Fibroblast of pulmonary artery (primary cell): ENCODE results near the gene CEP104.
A peak's percentile ranks its signal among the peaks of the same experiment; 100 is the strongest.

Experiments
- DNase-seq: peaks from one replicate; pipeline ENCODE4 v3.0.0-alpha.2; 2010; ENCODE audit warnings: low read depth
- H3K4me3 ChIP-seq: replicated peaks from 2 replicates; pipeline ENCODE4 v1.5.1; 2011; ENCODE audit warnings: low read depth, mild to moderate bottlenecking, control low read depth, low read length, moderate library complexity
- TF ChIP-seq, protein P1 (sequence below): IDR thresholded peaks from 2 replicates; pipeline ENCODE4 v1.5.1; 2011; ENCODE audit warnings: mild to moderate bottlenecking, control low read depth, low read length, inconsistent platforms; ENCODE audit errors: missing control alignments

Gene CEP104

DNA sequence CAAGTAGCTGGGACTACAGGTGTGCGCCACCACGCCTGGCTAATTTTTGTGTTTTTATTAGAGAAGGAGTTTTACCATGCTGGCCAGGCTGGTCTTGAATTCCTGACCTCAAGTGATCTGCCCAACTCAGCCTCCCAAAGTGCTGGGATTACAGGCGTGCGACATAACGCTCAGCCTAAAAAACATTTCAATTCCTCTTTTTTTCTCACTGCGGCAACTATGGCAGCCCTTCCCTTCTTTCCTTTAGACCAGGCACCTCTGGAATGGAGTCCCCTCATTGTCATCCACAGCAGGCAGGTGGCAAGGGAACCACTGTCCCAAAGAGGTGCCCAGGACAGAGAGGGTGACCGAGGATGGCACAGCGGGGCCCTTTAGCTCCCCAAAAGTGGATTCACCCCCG, 14.1 kb downstream of the CEP104 start:
- TF ChIP-seq, protein P1, sequence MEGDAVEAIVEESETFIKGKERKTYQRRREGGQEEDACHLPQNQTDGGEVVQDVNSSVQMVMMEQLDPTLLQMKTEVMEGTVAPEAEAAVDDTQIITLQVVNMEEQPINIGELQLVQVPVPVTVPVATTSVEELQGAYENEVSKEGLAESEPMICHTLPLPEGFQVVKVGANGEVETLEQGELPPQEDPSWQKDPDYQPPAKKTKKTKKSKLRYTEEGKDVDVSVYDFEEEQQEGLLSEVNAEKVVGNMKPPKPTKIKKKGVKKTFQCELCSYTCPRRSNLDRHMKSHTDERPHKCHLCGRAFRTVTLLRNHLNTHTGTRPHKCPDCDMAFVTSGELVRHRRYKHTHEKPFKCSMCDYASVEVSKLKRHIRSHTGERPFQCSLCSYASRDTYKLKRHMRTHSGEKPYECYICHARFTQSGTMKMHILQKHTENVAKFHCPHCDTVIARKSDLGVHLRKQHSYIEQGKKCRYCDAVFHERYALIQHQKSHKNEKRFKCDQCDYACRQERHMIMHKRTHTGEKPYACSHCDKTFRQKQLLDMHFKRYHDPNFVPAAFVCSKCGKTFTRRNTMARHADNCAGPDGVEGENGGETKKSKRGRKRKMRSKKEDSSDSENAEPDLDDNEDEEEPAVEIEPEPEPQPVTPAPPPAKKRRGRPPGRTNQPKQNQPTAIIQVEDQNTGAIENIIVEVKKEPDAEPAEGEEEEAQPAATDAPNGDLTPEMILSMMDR, result no peak
- H3K4me3 ChIP-seq, result no peak overlapping the region
- DNase-seq, result no peak

DNA sequence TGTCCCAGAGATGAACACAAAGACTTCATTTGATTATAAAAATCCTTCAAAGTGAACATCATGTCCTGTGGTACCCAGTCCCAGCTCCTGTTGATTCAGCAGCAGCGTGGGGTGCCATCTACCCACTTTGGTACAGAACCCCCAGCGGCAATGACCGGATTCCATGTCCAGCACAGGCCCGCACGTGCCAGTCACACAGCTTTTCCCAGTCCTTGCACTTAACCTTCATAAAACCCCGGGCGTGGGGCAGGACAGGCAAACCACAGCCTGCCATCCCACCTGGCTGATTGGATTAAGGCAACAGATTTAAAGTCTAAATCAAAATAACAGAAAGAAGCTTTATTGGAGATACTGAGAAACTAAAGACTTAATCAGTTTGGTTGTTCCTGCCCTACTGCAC, 15.5 kb downstream of the CEP104 start:
- no peak overlapping the region for H3K4me3 ChIP-seq
- TF ChIP-seq, protein P1, result no peak
- DNase-seq, result no peak

DNA sequence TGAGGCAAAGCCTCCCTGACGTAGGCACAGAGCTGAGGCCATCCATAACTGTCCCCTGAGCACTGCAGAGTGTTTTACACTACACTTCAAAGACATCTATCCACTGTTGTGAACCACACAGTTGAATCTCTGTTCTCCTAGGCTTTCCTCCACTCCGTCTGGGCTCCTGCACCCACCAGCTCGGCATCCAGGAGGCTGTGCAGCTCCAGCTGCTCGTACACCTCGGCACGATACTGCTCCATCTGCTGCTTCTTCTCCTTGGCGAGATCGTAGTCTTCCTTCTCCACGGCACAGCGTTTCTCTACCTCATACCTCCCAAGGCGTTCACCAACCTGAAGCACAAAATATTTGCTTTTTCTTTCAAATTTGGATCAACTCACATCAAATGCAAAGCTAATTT, 18.2 kb downstream of the CEP104 start:
- TF ChIP-seq, protein P1, result no peak
- no peak overlapping the region for H3K4me3 ChIP-seq
- DNase-seq, result no peak

DNA sequence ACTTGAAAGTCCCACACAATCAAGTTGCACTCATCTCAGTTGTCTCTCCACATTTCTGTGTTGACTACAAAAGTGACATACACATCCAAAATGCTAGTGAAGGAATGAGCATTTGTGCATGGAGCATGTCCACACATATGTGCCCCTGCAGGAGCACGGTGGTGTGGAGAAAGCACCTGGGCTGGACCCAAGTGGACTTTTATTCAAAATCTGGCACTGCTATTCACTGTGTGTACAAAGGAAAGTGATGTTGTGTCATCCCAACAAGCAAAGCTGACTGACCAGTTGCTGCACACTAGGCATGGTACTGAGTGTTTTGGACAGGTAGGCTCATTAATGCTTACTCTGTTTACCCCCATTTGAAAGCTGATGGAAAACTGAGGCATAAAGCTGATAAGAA, 19.3 kb downstream of the CEP104 start:
- no peak for DNase-seq
- TF ChIP-seq, protein P1, result no peak
- no peak overlapping the region for H3K4me3 ChIP-seq

DNA sequence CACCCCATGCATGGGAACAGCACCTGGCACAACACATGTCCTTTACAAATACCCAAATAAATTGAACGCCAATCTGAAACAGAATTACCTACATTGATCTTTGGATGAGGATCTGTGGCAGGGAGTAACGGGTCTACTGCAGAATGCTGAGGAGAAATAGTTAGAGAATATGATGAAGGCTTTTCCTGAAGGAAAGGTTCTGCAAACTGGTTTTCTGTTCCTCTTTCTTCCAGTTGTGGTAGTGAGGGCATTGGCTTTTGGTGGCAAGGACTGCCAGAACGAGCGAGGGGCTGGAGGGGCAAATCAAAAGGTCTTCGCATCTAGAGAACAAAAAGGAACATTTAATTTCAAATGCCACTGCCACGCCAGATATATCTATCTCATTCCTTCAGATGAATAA, 19.8 kb downstream of the CEP104 start:
- TF ChIP-seq, protein P1, result no peak
- H3K4me3 ChIP-seq, result no peak overlapping the region
- no peak for DNase-seq

DNA sequence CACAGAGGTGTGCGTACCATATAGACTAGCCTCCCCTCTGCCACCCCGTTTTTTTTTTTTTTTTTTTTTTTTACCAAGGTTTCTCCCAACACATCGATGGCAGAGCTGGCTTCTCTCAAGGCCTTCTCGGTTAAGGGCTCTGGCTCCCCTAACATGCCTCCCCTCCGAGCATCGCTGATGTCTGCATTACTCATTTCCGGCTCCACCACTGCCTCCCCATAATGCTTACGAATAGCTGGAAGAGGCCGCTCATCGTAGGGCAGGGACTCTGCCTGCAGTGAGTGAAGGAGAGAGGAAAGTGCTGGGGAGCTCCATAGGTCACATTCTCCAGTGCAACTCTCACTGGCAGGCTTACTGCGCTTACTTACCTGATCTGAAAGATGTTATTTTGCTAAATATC, 20.6 kb downstream of the CEP104 start:
- DNase-seq, result peak; percentile 17
- H3K4me3 ChIP-seq, result no peak overlapping the region
- TF ChIP-seq, protein P1, result no peak

DNA sequence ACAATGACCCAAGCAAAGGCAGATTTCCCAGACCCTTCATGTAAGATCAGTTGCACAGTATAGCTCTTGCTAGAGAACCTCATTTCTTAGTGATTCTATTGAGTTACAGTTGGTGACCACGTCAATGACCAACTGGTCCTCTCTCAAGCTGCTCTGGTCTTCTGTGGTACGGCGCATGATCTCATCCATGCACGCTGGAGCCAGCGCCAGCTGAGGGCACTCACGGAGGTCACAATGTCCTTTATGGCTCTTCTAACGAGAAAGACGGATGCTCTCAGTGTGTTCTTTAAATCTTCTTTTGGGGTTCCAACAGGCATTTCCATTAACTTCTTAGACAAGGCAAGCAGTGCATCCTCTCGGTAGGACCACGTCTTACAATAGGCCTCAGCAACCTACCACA, 22.3 kb downstream of the CEP104 start:
- no peak overlapping the region for H3K4me3 ChIP-seq
- no peak for DNase-seq
- TF ChIP-seq, protein P1, result no peak
